ENCODE results near the gene ACLY. TPM values are rescaled to one million over a fixed set of nuclear protein-coding genes. Genes with fewer than 3 reads are reported as not detected.

ACLY gene
- total RNA-seq, 1 donor from 2014 or later = 241 TPM

- Histone ChIP-seq H3K27me3 (ENCODE audit: control insufficient read depth, insufficient read depth, low read length) (no peaks in the 10 kb centered on the region), H3K36me3 (ENCODE audit: control insufficient read depth, insufficient read depth, low read length) (peaks cover 3% of the 10 kb centered on the region), H3K4me3 (ENCODE audit: low read depth, low read length) (peak overlapping the region; percentile 95)
- DNase-seq (ENCODE audit: low read depth) = no peak
- TF ChIP-seq, protein P1, sequence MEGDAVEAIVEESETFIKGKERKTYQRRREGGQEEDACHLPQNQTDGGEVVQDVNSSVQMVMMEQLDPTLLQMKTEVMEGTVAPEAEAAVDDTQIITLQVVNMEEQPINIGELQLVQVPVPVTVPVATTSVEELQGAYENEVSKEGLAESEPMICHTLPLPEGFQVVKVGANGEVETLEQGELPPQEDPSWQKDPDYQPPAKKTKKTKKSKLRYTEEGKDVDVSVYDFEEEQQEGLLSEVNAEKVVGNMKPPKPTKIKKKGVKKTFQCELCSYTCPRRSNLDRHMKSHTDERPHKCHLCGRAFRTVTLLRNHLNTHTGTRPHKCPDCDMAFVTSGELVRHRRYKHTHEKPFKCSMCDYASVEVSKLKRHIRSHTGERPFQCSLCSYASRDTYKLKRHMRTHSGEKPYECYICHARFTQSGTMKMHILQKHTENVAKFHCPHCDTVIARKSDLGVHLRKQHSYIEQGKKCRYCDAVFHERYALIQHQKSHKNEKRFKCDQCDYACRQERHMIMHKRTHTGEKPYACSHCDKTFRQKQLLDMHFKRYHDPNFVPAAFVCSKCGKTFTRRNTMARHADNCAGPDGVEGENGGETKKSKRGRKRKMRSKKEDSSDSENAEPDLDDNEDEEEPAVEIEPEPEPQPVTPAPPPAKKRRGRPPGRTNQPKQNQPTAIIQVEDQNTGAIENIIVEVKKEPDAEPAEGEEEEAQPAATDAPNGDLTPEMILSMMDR (IDR thresholded peaks at IDR 0.05; ENCODE audit: insufficient read depth, low read length, poor library complexity, severe bottlenecking) = no peak
Observed at GRCh38 chr17:41917192-41917591, 1.6 kb downstream of the ACLY start.

- TF ChIP-seq, protein P1 (IDR thresholded peaks at IDR 0.05; ENCODE audit: insufficient read depth, low read length, poor library complexity, severe bottlenecking) = no peak
- Histone ChIP-seq H3K4me3 (ENCODE audit: low read depth, low read length) (no peak overlapping the region), H3K27me3 (ENCODE audit: control insufficient read depth, insufficient read depth, low read length) (no peaks in the 10 kb centered on the region), H3K36me3 (ENCODE audit: control insufficient read depth, insufficient read depth, low read length) (peaks cover 5% of the 10 kb centered on the region)
- DNase-seq (ENCODE audit: low read depth) = no peak
Observed at GRCh38 chr17:41915566-41915965, 3.2 kb downstream of the ACLY start.

- TF ChIP-seq, protein P1 (IDR thresholded peaks at IDR 0.05; ENCODE audit: insufficient read depth, low read length, poor library complexity, severe bottlenecking) = no peak
- no peak for DNase-seq (ENCODE audit: low read depth)
- Histone ChIP-seq H3K36me3 (ENCODE audit: control insufficient read depth, insufficient read depth, low read length) (peaks cover 5% of the 10 kb centered on the region), H3K27me3 (ENCODE audit: control insufficient read depth, insufficient read depth, low read length) (no peaks in the 10 kb centered on the region), H3K4me3 (ENCODE audit: low read depth, low read length) (no peak overlapping the region)
Observed at GRCh38 chr17:41915020-41915419, 3.7 kb downstream of the ACLY start.

DNA sequence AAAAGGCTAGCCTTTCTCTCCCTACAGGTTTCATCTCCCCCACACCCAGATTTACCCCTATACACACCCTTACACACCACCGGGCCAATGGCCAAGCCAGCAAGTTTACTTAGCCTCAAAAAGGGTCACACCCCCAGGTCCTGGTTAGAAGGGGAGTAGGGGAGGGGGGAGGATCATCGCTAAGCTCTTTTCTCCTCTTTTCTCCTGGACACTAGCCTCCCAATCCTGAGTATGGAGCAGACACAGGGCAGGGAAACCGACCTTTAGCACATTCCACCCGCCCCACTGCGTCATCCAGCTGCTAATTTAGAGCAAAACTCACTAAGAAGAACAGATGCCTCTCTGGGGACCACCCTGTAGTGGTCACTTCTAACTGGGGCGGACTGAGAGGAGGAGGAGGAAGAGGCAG, 4.4 kb downstream of the ACLY start:
- peaks cover 7% of the 10 kb centered on the region for H3K36me3 ChIP-seq (ENCODE audit: control insufficient read depth, insufficient read depth, low read length)
- DNase-seq (ENCODE audit: low read depth) = no peak
- H3K27me3 ChIP-seq (ENCODE audit: control insufficient read depth, insufficient read depth, low read length) = no peaks in the 10 kb centered on the region
- TF ChIP-seq, protein P1 (IDR thresholded peaks at IDR 0.05; ENCODE audit: insufficient read depth, low read length, poor library complexity, severe bottlenecking) = no peak
- no peak overlapping the region for H3K4me3 ChIP-seq (ENCODE audit: low read depth, low read length)

DNA sequence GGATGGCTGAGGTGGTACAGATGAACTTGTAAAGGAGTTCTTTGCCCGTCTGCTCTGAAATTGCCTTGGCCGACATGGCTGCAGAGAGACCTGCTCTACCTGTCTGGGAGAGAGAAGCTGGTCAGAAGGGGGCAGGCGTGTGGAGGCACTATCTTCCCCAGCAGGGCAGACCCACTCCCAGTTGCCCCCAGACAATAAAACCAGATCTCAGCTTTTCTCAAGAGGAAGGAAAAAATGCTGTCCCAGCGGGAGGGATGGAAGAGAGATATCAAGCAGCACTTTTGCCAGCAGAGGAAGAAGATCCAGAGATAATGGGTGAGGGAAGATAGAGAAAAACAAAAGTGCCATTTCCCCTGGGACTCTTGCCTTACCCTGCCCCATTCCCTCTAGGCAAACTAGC, 5.0 kb downstream of the ACLY start:
- H3K4me3 ChIP-seq (ENCODE audit: low read depth, low read length) = no peak overlapping the region
- DNase-seq (ENCODE audit: low read depth) = no peak
- no peaks in the 10 kb centered on the region for H3K27me3 ChIP-seq (ENCODE audit: control insufficient read depth, insufficient read depth, low read length)
- H3K36me3 ChIP-seq (ENCODE audit: control insufficient read depth, insufficient read depth, low read length) = peaks cover 9% of the 10 kb centered on the region
- TF ChIP-seq, protein P1 (IDR thresholded peaks at IDR 0.05; ENCODE audit: insufficient read depth, low read length, poor library complexity, severe bottlenecking) = no peak

- Histone ChIP-seq H3K36me3 (ENCODE audit: control insufficient read depth, insufficient read depth, low read length) (peaks cover 9% of the 10 kb centered on the region), H3K4me3 (ENCODE audit: low read depth, low read length) (no peak overlapping the region), H3K27me3 (ENCODE audit: control insufficient read depth, insufficient read depth, low read length) (no peaks in the 10 kb centered on the region)
- DNase-seq (ENCODE audit: low read depth) = no peak
- TF ChIP-seq, protein P1 (IDR thresholded peaks at IDR 0.05; ENCODE audit: insufficient read depth, low read length, poor library complexity, severe bottlenecking) = no peak
Observed at GRCh38 chr17:41912925-41913324, 5.8 kb downstream of the ACLY start.

All from kidney epithelial cell (primary cell).